ENCODE results near the gene GRIK4.
"Not testable (repeated sequence)": the region's sequence is repeated elsewhere in the genome, so short reads cannot be mapped to it uniquely, and the experiment has no call there.

The GRIK4 gene

DNA sequence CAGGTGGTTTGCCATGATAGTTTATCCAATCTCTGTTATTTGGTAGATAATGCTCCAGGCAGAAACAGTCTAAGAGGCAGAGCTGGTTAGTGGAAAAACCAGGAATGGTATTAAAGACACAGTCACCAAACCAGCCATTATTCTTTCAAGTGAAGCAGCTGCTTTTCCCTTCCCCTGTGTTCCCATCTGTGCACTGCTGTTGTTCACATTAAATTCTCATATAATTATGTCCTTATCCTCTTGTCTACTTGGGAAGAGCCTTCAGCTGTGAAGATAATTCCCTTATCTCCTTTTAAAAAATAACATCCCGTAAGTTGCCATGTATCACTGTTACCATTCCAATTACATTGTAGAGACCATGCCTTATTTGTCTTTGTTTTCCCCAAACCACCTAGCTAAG, 507.2 kb downstream of the GRIK4 start:
- Histone ChIP-seq H3K27ac (ENCODE audit: low read length) (no peak overlapping the region), H3K27me3 (ENCODE audit: insufficient read depth, low read length) (no peaks in the 10 kb centered on the region), H3K9me3 (ENCODE audit: insufficient read depth, low read depth, low read length) (no peaks in the 10 kb centered on the region), H3K36me3 (ENCODE audit: insufficient read depth, low read depth, low read length) (no peaks in the 10 kb centered on the region), H3K9ac (ENCODE audit: low read depth, low read length) (no peak overlapping the region), H3K4me1 (ENCODE audit: insufficient read depth, low read length) (no peaks in the 10 kb centered on the region), H3K4me3 (ENCODE audit: low read length) (no peak overlapping the region)

DNA sequence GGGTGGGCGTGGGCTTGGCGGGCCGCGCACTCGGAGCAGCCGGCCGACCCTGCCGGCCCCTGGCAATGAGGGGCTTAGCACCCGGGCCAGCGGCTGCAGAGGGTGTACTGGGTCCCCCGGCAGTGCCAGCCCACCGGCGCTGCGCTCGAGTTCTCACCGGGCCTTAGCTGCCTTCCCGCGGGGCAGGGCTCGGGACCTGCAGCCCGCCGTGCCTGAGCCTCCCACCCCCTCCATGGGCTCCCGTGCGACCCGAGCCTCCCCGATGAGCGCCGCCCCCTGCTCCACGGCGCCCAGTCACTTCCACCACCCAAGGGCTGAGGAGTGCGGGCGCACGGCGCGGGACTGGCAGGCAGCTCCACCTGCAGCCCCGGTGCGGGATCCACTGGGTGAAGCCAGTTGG, 510.2 kb downstream of the GRIK4 start:
- not testable (repeated sequence) for H3K4me3 ChIP-seq (ENCODE audit: low read length); H3K27me3 ChIP-seq (ENCODE audit: insufficient read depth, low read length); H3K27ac ChIP-seq (ENCODE audit: low read length); H3K9ac ChIP-seq (ENCODE audit: low read depth, low read length); H3K36me3 ChIP-seq (ENCODE audit: insufficient read depth, low read depth, low read length); H3K4me1 ChIP-seq (ENCODE audit: insufficient read depth, low read length); H3K9me3 ChIP-seq (ENCODE audit: insufficient read depth, low read depth, low read length)

GRCh38 chr11:121023848-121024751, 512.6 kb downstream of the GRIK4 start, which contains the start of gene TBCEL:
TBCEL (plus strand) TSS chr11:121024102; CDS start chr11:121045691, 21,589 bp downstream.
- Histone ChIP-seq H3K4me3 (ENCODE audit: low read length) (peak within 1 kb of the TSS; percentile 89), H3K27ac (ENCODE audit: low read length) (no peak within 1 kb of the TSS), H3K9me3 (ENCODE audit: insufficient read depth, low read depth, low read length) (no peaks in the 10 kb centered on the region)

GRCh38 chr11:121024989-121025388, 513.4 kb downstream of the GRIK4 start:
- Histone ChIP-seq H3K27ac (ENCODE audit: low read length) (no peak overlapping the region), H3K4me3 (ENCODE audit: low read length) (peak overlapping the region; percentile 89), H3K9me3 (ENCODE audit: insufficient read depth, low read depth, low read length) (no peaks in the 10 kb centered on the region)

More at GRCh38 chr11:121023848-121024751, 512.6 kb downstream of the GRIK4 start, which contains the start of gene TBCEL:
- Histone ChIP-seq H3K27me3 (ENCODE audit: insufficient read depth, low read length) (no peaks in the 10 kb centered on the region), H3K9ac (ENCODE audit: low read depth, low read length) (peak within 1 kb of the TSS; percentile 82), H3K36me3 (ENCODE audit: insufficient read depth, low read depth, low read length) (no peaks in the 10 kb centered on the region), H3K4me1 (ENCODE audit: insufficient read depth, low read length) (peaks cover 7% of the 10 kb centered on the region)

DNA sequence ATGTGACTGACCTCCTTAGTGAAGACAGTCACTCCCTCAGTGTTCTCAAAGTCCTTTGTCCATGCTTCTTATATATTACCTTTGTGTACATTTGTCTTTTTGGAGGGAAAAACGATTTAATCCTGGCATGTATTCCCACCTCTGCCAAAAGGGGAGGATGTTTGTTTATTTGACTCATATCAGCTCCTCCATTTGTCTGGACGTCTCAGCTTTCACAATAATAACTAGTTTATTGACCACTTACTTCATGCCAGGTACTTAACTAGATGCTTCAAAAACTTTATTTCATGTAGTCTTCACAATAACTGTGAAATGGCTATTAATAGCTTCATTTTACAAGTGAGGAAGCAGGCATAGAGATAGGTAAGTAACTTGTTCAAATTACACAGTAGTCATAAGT, 517.6 kb downstream of the GRIK4 start:
- no peak overlapping the region for H3K4me3 ChIP-seq (ENCODE audit: low read length)
- H3K4me1 ChIP-seq (ENCODE audit: insufficient read depth, low read length) = peaks cover 7% of the 10 kb centered on the region
- H3K27me3 ChIP-seq (ENCODE audit: insufficient read depth, low read length) = no peaks in the 10 kb centered on the region
- H3K9ac ChIP-seq (ENCODE audit: low read depth, low read length) = no peak overlapping the region
- no peaks in the 10 kb centered on the region for H3K36me3 ChIP-seq (ENCODE audit: insufficient read depth, low read depth, low read length)
- H3K27ac ChIP-seq (ENCODE audit: low read length) = no peak overlapping the region
- no peaks in the 10 kb centered on the region for H3K9me3 ChIP-seq (ENCODE audit: insufficient read depth, low read depth, low read length)

More at GRCh38 chr11:121024989-121025388, 513.4 kb downstream of the GRIK4 start:
- no peaks in the 10 kb centered on the region for H3K36me3 ChIP-seq (ENCODE audit: insufficient read depth, low read depth, low read length)
- H3K27me3 ChIP-seq (ENCODE audit: insufficient read depth, low read length) = no peaks in the 10 kb centered on the region
- peak overlapping the region; percentile 82 for H3K9ac ChIP-seq (ENCODE audit: low read depth, low read length)
- peaks cover 7% of the 10 kb centered on the region for H3K4me1 ChIP-seq (ENCODE audit: insufficient read depth, low read length)

GRCh38 chr11:121029813-121030445, 518.4 kb downstream of the GRIK4 start:
- Histone ChIP-seq H3K4me1 (ENCODE audit: insufficient read depth, low read length) (peaks cover 3% of the 10 kb centered on the region), H3K27ac (ENCODE audit: low read length) (no peak overlapping the region), H3K36me3 (ENCODE audit: insufficient read depth, low read depth, low read length) (no peaks in the 10 kb centered on the region), H3K9me3 (ENCODE audit: insufficient read depth, low read depth, low read length) (no peaks in the 10 kb centered on the region), H3K4me3 (ENCODE audit: low read length) (no peak overlapping the region), H3K27me3 (ENCODE audit: insufficient read depth, low read length) (no peaks in the 10 kb centered on the region), H3K9ac (ENCODE audit: low read depth, low read length) (no peak overlapping the region)

DNA sequence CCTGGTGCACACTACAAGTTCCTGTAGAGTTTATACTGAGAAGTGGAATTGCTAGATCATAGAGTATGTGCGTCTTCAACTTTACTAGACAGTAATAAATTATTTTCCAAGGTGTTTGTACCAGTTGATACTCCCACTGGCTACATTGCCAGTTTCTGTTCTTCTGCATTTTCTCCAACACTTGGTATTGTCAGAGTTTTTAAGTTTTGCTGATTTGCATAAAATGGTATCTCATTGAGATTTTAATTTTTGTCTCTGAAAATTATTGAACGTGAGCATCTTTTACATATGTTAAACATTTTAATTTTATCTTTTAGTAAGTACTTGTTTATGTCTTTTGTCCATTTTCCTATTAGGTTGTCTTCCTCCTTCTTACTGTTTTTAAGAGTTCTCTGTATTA, 519.6 kb downstream of the GRIK4 start:
- H3K4me3 ChIP-seq (ENCODE audit: low read length) = no peak overlapping the region
- H3K9me3 ChIP-seq (ENCODE audit: insufficient read depth, low read depth, low read length) = no peaks in the 10 kb centered on the region
- peaks cover 4% of the 10 kb centered on the region; the same call in 1 of the 2 replicates for H3K4me1 ChIP-seq (ENCODE audit: insufficient read depth, low read length)
- H3K27me3 ChIP-seq (ENCODE audit: insufficient read depth, low read length) = no peaks in the 10 kb centered on the region
- H3K27ac ChIP-seq (ENCODE audit: low read length) = no peak overlapping the region
- H3K9ac ChIP-seq (ENCODE audit: low read depth, low read length) = no peak overlapping the region
- H3K36me3 ChIP-seq (ENCODE audit: insufficient read depth, low read depth, low read length) = no peaks in the 10 kb centered on the region

GRCh38 chr11:121031648-121032047, 520.1 kb downstream of the GRIK4 start:
- not testable (repeated sequence) for H3K9me3 ChIP-seq (ENCODE audit: insufficient read depth, low read depth, low read length); H3K27ac ChIP-seq (ENCODE audit: low read length); H3K4me3 ChIP-seq (ENCODE audit: low read length); H3K27me3 ChIP-seq (ENCODE audit: insufficient read depth, low read length); H3K36me3 ChIP-seq (ENCODE audit: insufficient read depth, low read depth, low read length); H3K9ac ChIP-seq (ENCODE audit: low read depth, low read length); H3K4me1 ChIP-seq (ENCODE audit: insufficient read depth, low read length)

DNA sequence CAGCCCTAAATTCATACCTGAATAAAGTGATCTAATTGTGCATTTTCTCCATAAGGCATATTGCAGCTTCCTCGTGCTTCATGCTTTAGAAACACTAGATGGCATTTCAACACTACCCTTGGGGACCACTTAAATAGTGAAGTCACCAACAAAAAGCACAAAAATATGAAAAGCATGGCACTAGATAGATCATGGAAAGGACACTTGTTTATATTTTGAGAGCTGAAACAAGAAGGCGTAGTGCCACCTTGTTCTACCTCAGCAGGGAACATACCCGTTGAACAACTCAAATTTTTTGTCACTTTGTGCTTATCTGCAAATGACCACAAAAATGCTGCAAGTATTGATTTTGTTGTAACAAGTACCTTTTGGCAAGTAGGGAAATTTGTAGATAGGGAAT, 521.0 kb downstream of the GRIK4 start:
- no peaks in the 10 kb centered on the region for H3K27me3 ChIP-seq (ENCODE audit: insufficient read depth, low read length)
- H3K9ac ChIP-seq (ENCODE audit: low read depth, low read length) = no peak overlapping the region
- H3K4me1 ChIP-seq (ENCODE audit: insufficient read depth, low read length) = peaks cover 4% of the 10 kb centered on the region; the same call in 1 of the 2 replicates
- H3K9me3 ChIP-seq (ENCODE audit: insufficient read depth, low read depth, low read length) = no peaks in the 10 kb centered on the region
- H3K27ac ChIP-seq (ENCODE audit: low read length) = no peak overlapping the region
- no peak overlapping the region for H3K4me3 ChIP-seq (ENCODE audit: low read length)
- no peaks in the 10 kb centered on the region for H3K36me3 ChIP-seq (ENCODE audit: insufficient read depth, low read depth, low read length)

- H3K27ac ChIP-seq (ENCODE audit: low read length) = no peak overlapping the region
- H3K4me3 ChIP-seq (ENCODE audit: low read length) = no peak overlapping the region
- H3K4me1 ChIP-seq (ENCODE audit: insufficient read depth, low read length) = peaks cover 6% of the 10 kb centered on the region; the same call in 1 of the 2 replicates
- H3K9me3 ChIP-seq (ENCODE audit: insufficient read depth, low read depth, low read length) = no peaks in the 10 kb centered on the region
- no peak overlapping the region for H3K9ac ChIP-seq (ENCODE audit: low read depth, low read length)
- no peaks in the 10 kb centered on the region for H3K27me3 ChIP-seq (ENCODE audit: insufficient read depth, low read length)
- no peaks in the 10 kb centered on the region for H3K36me3 ChIP-seq (ENCODE audit: insufficient read depth, low read depth, low read length)
These were observed 522.1 kb downstream of the GRIK4 start for GRCh38 chr11:121033635-121034034.

GRCh38 chr11:121035169-121035755, 523.7 kb downstream of the GRIK4 start:
- Histone ChIP-seq H3K4me3 (ENCODE audit: low read length) (no peak overlapping the region), H3K27ac (ENCODE audit: low read length) (no peak overlapping the region), H3K9me3 (ENCODE audit: insufficient read depth, low read depth, low read length) (no peaks in the 10 kb centered on the region), H3K4me1 (ENCODE audit: insufficient read depth, low read length) (peaks cover 22% of the 10 kb centered on the region), H3K36me3 (ENCODE audit: insufficient read depth, low read depth, low read length) (no peaks in the 10 kb centered on the region), H3K9ac (ENCODE audit: low read depth, low read length) (no peak overlapping the region), H3K27me3 (ENCODE audit: insufficient read depth, low read length) (no peaks in the 10 kb centered on the region)
